ELR (cell line): ENCODE data around the gene ARMC9.
"Not testable (repeated sequence)": the region's sequence is repeated elsewhere in the genome, so short reads cannot be mapped to it uniquely, and the experiment has no call there.

Experiments used
- DNase-seq: peaks from one replicate; pipeline ENCODE4 v3.0.0-alpha.2; 2015; ENCODE audit warnings: low read depth

Gene ARMC9

DNA sequence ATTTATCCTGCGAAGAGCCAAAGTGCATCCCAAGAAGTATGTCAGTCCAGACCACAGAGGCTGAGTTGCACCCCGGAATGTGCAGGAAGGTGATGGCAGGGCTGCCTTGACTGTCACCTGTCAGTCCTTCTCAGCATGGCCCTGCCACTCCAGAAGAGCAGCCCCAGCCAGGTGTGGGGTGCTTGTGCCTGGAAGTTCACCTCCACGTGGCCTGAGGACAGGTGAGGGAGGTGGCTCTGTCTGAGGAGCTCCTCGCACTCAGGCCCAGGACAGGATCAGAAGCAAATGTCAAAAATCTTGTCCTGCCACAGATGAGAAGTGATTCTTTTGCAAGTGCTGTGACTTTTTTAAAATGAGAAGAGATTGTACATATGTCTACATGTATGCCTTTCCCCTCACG, 165.6 kb downstream of the ARMC9 start:
- no peak for DNase-seq

DNA sequence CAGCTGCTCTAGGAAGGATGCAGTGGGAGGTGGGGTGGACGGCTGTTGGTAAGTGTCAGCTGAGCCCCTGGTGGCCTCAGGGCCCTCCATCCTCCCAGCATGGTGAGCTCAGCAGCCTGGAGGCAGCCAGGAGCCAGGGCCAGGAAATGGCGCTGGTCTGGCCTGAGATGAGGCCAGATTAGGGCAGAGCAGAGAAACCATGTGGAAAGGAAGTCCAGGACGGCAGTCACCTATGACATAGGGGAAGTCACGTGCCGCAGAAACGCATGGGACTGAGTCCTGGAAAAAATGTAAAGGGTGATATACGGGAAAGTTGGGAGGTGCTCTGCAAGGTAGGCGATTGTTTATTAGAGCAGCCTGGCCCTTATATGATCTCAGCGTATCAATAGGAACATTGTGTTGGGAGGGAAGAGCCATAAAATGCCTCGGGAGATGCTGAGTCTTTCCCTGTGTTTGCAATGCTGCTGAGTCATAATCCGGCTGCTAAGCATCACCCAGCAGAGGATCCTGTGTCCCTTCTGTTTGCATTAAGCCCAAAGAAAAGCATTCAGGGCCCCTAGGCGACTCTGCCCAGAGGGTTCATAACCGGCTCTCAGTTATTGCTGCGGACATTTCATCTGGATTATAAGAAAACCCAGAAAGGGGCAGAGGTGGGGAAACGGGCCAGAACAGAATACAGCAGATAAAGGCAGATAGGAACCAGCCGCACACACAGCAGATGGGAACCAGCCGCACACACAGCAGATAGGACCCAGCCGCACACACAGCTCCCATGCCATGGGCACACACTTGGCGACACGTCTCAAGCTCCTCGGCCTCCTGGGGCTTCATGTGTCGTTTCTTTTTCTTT, 166.8 kb downstream of the ARMC9 start:
- DNase-seq: peak; percentile 97

DNA sequence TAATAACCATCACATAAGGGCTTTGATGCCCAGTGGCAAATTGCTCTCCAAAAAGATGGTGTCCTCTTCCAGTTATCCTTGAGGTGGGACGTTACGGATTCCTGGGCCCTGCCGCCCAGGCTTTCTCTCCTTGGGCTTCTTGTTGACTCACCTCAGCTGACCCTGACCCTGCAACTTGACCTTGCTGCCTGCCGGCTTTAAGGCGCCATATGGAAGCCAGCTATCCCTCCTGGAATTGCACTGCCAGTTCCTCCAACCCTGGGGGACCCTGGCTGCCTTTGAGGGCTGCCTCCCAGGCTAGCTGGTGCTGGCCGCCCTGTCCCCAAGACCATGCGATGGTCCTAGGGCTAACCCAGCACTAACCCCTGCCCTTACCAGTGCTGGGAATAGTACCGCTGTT, 168.7 kb downstream of the ARMC9 start:
- DNase-seq: no peak

DNA sequence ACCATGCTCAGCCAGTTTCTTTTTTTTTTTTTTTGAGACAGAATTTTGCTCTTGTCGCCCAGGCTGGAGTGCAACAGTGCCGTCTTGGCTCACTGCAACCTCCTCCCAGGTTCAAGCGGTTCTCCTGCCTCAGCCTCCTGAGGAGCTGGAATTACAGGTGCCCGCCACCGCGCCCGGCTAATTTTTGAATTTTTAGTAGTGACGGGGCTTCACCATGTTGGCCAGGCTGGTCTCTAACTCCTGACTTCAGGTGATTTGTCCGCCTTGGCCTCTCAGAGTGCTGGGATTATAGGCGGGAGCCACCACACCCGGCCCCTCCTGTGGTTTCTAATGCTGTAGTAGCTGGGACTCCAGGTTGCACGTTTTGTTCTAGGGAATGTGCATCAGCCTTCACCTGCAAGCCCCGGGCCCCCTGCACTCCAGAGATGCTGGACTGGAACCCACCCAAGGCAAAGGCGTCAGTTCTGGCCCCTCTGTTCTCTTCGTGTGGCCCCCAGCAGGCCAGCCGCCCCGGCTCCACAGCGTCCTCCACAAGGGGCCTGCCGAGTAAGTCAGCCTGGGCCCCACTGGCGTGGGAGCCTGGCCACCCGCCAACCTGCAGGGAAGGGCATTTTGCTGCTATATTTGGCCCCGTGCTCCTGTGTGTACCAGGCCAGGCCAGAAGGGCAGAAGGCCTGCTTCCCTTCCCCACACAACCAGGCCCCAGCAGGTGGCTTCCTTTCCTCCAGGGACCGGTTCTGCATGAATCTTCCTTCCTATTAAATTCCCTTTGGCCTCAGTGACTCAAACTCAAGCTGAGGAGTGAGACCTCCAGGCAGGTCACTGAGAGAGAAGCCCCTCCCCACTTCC, 171.4 kb downstream of the ARMC9 start:
- no peak for DNase-seq

DNA sequence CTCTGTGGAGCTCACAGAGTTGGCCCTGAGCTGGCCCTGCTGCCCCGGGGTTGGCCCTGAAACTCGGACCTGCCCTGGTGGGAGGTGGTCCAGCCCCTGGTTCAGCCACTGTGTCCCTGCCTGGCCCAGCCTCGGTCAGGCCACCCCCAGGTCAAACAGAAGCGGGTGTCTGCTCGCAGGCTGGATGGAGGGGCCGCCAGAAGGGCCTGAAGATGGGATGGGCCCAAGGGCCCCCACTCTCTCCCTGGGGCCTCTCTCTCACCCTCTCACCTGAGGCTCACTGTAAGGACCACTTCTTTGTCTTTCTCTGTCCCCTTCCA, 172.0 kb downstream of the ARMC9 start:
- no peak for DNase-seq

DNA sequence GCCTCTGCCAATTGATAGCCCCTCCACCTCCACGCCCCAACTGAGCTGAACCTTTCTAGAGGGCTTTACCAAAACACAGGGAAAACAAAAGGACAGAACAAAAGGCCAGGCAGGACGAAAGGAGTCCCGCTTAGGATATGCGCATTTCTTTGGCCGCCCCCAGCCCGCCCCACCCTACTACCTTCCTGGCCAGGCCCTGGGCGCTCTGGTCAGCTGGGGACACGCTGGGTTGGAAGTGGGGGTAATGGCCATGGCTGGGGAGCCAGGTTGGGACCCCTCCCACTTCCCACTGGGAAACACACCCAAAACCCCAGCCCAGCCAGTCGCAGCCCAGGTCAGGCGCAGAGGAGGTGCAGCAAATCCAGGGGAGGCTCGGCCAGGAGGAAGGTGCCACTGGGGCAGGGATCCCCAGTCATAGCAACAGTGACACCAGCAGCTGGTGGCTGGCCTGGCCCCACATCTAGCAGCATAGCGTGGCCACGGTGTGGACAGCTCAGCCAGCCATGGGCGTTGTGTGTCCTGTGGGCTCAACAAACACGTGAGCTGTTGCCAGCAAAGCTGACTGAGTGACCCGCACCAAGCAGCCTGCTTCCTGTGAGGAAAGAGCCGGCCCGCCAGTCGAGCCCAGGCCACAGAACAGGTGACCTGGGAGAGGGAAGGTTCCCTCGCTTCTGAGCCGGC, 172.5 kb downstream of the ARMC9 start:
- DNase-seq: no peak

DNA sequence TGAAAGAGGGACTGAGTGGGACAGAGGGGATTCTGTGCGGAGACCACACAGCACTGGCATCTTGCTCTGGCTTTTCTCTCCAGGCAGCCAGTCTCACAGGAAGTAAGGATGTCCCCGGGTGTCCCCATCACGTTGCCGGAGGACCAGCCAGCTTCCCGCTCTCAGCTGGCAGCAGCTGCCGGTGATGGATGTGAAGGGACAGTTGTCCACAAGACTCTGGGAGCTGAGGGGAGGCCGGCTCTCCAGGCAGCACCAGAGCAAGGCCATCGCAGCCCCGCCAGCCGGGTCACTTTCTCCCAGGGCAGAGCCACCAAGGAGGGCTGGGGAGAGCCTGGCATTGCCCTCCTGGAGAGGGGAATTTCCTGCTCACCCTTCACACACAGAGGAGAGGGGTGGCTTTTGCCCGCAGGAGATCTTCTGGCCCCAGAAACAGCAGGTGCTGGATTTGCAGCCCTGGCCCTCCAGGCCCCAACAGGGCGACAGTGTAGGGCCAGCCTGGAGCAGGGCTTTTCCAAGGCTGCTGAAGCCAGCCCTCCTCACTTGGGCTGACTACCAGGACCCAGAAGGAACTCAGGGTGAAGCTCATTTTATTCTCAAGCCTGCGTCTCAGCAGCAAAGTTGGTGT, 173.1 kb downstream of the ARMC9 start:
- DNase-seq: no peak

DNA sequence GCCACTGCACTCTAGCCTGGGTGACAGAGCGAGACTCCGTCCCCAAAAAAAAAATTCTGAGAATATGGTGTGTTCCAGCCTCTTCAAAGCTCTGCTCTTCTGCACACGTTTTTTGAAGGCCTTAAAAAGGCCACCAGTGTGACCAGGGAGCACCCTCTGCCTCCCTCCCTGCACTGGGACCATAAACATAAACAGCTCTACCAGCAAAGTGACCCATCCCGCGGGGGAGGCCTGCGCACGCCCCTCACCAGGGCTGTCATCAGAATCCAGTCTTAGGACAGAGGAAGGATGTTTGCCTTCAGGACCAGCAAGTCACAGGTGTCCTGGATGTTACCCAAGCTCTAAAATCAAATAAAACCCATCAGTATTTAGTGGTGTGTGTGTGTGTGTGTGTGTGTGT, 173.9 kb downstream of the ARMC9 start:
- no peak for DNase-seq

DNA sequence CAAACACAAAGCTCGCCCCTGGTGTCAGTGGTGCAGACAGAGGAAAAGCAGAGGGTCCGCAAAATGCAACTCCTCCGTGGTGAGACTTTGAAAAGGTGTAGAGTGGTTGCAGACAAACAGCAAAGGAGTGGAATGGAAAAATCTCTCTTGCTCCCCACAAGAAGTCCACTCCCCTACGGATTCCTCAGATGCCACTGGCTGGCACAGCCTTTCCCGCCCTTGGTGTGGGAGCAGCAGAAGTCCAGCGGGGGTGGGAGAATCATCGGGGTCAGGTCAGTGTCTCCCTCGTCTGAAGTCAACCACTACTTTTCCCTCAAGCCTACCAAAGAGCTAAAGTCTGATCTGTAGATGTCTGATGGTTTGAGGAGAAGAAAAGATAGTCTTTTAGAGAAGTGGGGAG, 174.8 kb downstream of the ARMC9 start:
- no peak for DNase-seq

DNA sequence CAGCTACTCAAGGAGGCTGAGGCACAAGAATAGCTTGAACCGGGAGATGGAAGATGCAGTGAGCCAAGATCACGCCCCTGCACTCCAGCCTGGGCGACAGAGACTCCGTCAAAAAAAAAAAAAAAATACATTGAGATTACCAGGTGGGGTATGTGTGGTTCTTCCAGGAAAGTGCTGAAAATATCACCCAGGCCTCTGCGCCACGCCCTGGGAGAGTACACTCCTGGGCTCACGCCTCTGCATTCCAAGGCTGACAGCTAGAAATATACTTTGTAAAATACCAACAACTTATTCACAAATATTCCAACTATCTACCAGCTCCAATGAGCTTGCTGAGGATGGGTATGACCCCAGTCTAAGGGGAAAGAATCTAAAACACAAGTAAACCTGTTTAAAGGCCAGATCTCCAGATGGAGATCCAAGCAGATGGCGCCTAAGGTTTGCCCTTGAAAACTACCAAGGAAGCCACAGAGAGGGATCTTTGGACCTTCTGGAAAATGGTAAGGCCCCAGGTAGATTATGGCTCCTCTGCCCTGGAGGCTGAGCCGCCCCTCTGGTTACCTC, 175.4 kb downstream of the ARMC9 start:
- no peak for DNase-seq

DNA sequence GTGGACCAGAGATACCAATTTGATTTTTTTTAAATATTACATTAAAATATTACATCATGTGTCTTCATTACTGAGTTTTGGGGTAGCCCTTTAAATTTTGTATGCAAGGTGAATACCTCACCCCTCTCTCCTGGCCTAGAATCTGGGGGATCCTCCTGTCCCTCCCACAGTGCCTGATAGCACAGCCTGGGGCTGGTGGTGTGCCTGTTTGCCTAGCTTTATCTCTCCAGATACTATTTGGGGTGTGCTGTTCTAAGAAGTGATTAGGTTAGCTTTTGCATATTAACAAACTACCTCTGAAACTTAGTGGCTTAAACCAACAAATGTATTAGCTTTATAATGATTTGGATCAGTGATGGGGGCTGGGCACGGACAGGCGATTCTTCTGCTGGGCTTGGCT, 176.3 kb downstream of the ARMC9 start:
- DNase-seq: no peak

DNA sequence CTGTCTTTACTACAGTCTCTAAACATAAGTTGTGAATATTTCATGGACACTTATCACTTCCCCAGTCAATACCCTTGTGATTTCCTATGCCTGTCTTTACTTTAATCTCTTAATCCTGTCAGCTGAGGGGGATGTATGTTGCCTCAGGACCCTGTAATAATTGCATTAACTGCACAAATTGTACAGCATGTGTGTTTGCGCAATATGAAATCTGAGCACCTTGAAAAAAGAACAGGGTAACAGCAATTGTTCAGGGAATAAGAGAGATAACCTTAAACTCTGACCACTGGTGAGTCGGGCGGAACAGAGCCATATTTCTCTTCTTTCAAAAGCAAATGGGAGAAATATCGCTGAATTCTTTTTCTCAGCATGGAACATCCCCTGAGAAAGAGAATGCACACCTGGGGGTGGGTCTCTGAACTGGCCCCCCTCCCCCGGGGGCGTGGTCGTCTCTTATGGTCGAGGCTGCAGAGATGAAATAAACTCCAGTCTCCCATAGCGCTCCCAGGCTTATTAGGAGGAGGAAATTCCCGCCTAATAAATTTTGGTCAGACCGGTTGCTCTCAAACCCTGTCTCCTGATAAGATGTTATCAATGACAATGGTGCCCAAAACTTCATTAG, 177.7 kb downstream of the ARMC9 start:
- DNase-seq: not testable (repeated sequence)

DNA sequence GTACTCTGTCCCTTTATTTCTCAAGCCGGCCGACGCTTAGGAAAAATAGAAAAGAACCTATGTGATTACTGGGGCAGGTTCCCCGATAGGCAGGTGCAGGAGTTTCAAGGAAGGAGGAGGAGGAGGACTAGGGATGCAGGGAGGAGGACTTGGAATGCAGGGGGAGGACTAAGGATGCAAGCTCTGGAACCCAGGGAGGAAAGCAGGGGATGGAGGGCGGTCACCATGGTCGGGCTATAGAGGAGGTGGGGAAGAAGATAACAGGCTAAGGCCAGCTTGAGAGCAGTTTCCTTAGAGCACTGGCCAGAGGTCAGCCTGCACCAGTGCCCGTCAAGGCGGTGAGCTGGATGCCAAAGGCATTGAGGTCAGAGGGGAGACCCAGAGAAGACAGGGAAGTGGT, 178.4 kb downstream of the ARMC9 start:
- DNase-seq: no peak

DNA sequence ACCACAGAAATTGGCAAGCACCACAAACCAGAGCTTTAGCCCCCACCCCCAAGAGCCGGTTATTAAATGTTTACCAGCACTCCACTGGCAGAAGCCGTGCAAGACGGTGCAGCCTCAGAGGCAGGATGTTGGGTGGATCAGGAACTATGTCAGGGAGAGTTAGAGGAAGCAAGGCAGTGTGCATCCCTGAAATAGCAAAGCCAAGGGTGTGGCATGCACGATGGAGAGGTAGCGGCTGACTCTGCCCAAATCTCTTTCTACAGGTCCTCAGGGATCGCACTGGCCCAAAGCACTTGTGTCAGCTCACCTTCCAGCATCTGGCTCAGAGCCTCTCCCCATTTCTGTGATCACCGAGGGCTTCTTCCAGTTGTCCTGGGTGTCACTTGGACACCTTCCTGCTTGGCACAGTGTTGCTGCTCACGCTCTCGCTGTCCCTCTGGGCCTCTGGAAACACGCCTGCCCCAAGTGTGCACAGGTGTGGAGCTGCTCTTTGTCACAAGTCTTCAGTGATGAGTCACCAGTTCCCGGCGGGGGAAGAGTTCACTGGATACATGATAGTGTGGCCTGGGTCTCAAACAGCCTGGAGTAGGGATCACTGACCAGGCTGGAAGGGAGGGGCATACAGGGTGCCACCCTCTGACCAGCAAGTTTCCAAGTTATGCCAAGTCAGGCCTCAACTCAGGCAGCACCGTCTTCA, 179.7 kb downstream of the ARMC9 start:
- no peak for DNase-seq

DNA sequence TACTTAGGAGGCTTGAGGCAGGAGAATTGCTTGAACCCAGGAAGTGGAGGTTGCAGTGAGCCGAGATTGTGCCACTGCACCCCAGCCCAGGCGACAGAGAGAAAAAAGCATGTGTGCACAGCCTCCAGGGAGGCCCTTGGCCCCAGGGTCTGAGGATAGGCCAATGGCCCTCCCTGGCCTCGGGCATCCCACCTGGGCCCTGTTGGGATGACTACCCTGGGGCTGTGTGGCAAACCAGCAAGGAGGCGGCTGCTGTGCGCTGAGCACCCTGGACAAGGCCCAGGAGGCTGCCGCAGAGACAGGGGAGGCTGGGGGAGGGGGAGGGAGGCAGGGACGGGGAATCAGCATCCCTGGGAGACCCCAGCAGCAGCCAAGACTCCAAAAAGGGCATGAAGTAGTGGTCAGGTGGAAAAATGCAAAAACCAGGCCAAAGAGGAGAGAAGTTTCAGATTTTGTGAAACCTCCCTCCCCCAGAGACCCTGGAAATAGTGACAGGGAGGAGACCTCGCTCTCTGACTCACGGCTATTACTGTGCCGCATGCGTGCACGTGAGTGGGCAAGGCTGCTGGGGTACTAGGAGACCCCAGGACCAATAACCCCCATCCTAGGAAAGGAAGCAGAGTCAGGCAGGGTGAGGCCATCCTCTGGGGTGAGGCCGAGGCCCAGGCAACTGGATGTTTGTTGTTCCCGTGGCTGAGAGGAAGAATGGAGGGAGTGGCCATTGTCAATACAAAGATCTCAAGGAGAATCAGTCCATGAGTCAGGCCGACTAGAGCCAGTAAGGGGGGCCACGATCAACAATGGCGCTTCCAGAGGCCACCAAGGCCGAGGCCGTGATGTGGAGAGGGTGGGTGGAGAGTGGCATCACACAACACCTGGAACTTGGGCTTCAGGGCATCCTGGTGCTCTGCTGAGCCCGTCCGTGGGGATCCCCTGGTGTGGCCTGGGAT, 181.1 kb downstream of the ARMC9 start:
- DNase-seq: peak; percentile 39

DNA sequence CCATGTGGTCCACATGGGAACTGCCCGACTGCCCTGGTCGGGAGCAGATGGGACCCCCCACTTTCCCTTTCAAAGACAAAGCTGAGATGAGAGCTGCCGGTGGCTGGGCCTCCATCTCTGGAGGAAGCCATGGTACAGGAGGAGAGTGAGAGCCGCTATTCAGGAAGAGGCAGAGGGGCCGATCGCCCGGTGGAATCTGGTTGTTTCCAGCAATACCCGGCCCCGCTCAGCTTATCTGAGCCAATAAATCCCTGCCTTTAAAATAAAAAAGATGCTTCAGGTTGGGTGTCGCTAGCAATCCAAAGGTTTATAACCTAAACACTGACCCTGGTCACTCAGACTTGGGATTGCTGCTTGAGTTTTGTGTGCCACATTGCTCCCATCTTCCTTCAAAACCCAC, 181.9 kb downstream of the ARMC9 start:
- DNase-seq: no peak

DNA sequence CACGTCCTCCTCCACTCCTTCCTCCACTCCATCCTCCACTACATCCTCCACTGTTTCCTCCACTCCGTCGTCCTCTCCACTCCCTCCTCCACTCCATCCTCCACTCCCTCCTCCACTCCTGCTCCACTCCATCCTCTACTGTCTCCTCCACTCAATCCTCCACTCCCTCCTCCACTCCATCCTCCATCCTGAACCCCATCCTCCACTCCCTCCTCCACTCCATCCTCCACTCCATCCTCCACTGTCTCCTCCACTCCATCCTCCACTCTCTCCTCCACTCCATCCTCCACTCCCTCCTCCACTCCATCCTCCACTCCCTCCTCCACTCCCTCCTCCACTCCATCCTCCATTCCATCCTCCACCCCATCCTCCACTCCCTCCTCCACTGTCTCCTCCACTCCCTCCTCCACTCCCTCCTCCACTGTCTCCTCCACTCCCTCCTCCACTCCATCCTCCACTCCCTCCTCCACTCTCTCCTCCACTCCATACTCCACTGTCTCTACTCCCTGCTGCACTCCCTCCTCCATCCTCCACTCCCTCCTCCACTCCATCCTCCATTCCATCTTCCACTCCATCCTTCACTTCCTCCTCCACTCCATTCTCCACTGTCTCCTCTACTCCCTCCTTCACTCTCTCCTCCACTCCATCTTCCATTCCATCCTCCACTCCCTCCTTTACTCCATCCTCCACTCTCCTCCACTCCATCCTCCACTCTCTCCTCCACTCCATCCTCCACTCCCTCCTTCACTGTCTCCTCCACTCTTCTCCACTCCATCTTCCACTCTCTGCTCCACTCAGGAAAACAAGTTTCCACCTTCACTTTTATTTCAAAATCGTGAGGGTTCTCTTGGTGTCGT, 182.8 kb downstream of the ARMC9 start:
- no peak for DNase-seq

DNA sequence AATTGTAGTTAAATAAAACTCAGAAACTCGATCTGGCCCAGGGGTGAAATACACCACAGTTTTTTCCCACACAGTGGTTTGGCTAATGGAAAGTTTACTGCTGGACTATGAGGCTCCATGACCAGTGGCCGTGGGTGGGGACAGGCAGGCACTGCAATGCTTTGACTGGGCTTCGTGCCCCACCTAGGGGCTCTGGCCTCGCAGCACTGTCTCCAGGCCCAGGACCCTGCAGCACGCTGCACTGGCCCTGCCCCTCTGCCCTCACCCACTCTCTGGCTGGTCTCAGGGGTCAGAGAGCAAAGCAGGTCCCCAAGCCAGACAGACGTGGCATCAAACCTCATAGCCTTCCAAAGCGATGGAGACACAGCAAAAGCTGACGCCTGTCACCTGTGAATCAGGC, 183.7 kb downstream of the ARMC9 start:
- DNase-seq: no peak
